Neutrophil (primary cell): Measurements from ENCODE around the gene PDE8A.

Experiments
- H3K27ac ChIP-seq: fragments of 200-600 bp; sonication (generic); 2 replicates; pipeline ENCODE4 v1.5.1; 2016; ENCODE audit warnings: mild to moderate bottlenecking, moderate library complexity
- H3K27me3 ChIP-seq: fragments of 200-600 bp; sonication (generic); 2 replicates; pipeline ENCODE4 v1.6.0; 2016; ENCODE audit warnings: mild to moderate bottlenecking
- H3K36me3 ChIP-seq: fragments of 200-600 bp; sonication (generic); 2 replicates; pipeline ENCODE4 v1.5.1; 2017
- H3K4me1 ChIP-seq, 2 experiments: fragments of 200-600 bp in 1 of 2; sonication (generic) in 1 of 2; 1 replicate in 1 of 2; 2 replicates in 1 of 2; pipeline versions ENCODE4 v1.5.1 to v1.6.1; 2013 to 2016; ENCODE audit warnings: low read depth in 1 of 2, low read length in 1 of 2, mild to moderate bottlenecking in 1 of 2, moderate library complexity in 1 of 2; ENCODE audit not compliant: control insufficient read depth in 1 of 2, insufficient read depth in 1 of 2
- H3K4me3 ChIP-seq, 2 experiments: fragments of 200-600 bp in 1 of 2; sonication (generic) in 1 of 2; 1 replicate in 1 of 2; 2 replicates in 1 of 2; pipeline ENCODE4 v1.5.1; 2013 to 2016; ENCODE audit warnings: low read depth in 1 of 2, low read length in 1 of 2, mild to moderate bottlenecking in 1 of 2, moderate library complexity in 1 of 2
- H3K9me3 ChIP-seq: fragments of 200-600 bp; sonication (generic); 2 replicates; pipeline ENCODE4 v1.5.1; 2016
- TF ChIP-seq, protein P1 (sequence below): fragments of 200-600 bp; sonication (generic); IDR thresholded peaks from 2 replicates; pipeline ENCODE4 v1.5.1; 2016; ENCODE audit warnings: antibody characterized with exemption

PDE8A gene

DNA sequence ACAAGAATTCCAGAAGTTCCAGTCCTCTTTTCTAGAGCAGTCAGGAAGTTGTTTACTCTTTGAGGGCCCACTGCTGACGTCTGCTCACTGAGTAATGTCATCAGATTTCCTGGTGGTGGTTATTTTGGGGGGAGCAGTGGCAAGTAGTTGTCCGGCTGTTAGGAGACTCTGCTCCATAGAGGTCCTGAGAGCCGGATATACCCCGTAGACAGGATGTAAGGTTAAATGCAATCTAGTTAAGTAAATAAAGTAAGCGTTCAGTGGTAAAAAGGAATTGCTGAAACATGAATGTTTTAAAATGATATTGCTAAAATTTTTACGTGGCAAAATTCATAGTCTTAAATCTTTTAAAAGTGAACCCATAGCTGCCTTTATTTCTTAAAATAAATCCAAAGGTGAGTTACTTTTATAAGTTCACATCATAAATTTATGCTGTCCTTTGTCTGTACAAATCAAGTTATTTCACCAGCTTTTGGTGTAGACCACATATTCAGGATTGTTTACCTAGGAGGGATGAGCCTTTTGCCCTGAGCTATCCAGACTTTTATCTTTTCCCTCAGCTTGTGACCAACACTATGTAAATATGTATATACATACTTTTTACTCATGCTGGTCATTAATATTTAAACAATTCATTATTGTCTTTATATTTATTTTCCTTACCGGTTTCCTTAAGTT lies 65.8 kb downstream of the PDE8A start:
- H3K27me3 ChIP-seq = no peaks in the 10 kb centered on the region
- no peaks in the 10 kb centered on the region for H3K36me3 ChIP-seq
- TF ChIP-seq, protein P1, sequence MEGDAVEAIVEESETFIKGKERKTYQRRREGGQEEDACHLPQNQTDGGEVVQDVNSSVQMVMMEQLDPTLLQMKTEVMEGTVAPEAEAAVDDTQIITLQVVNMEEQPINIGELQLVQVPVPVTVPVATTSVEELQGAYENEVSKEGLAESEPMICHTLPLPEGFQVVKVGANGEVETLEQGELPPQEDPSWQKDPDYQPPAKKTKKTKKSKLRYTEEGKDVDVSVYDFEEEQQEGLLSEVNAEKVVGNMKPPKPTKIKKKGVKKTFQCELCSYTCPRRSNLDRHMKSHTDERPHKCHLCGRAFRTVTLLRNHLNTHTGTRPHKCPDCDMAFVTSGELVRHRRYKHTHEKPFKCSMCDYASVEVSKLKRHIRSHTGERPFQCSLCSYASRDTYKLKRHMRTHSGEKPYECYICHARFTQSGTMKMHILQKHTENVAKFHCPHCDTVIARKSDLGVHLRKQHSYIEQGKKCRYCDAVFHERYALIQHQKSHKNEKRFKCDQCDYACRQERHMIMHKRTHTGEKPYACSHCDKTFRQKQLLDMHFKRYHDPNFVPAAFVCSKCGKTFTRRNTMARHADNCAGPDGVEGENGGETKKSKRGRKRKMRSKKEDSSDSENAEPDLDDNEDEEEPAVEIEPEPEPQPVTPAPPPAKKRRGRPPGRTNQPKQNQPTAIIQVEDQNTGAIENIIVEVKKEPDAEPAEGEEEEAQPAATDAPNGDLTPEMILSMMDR = no peak
- H3K9me3 ChIP-seq = no peaks in the 10 kb centered on the region
- no peak overlapping the region for H3K27ac ChIP-seq
- H3K4me3 ChIP-seq = no peak overlapping the region
- H3K4me1 ChIP-seq = peaks cover 0 to 6% of the 10 kb centered on the region in 2 experiments

DNA sequence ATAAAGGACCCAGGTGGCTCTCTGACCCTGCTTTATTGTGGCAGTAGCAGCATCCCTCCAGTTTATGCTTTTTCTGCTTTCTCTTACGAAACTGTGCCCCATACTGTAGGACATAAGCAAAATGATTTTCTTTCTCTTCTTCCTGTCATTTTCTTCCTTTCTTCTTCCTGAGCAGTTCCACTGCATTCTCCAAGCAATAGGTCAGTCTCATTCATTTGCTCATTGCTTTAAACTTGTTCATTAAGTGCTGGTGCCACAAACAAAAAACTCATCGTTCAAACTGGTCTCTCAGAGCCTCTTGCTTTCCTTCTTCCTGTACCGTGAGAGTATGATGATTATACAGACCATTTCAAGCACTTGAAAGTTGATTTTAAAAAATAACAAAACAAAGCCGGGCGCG lies 66.8 kb downstream of the PDE8A start:
- Histone ChIP-seq H3K4me1 (peaks cover 0 to 6% of the 10 kb centered on the region in 2 experiments), H3K9me3 (no peaks in the 10 kb centered on the region), H3K27ac (no peak overlapping the region)

DNA sequence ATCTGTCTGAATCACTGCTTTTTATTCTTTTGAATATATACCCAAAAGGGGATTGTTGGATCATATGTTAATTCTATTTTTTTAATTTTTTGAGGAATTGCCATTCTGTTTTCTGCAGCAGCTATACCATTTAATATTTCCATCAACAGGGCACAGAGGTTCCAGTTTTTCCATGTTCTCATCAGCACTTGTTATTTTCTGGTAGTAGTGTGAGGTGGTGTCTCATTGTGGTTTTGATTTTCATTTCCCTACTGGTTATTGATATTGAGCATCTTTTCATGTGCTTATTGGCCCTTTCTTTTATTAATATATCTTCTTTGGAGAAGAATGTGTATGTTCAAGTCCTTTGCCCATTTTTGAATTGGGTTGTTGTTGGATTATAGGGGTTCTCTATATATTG lies 68.1 kb downstream of the PDE8A start:
- no peaks in the 10 kb centered on the region for H3K36me3 ChIP-seq
- peaks cover 0 to 6% of the 10 kb centered on the region in 2 experiments for H3K4me1 ChIP-seq
- H3K4me3 ChIP-seq = no peak overlapping the region
- H3K9me3 ChIP-seq = no peaks in the 10 kb centered on the region
- no peaks in the 10 kb centered on the region for H3K27me3 ChIP-seq
- TF ChIP-seq, protein P1 = no peak
- no peak overlapping the region for H3K27ac ChIP-seq

More for the DNA sequence above, 66.8 kb downstream of the PDE8A start:
- Histone ChIP-seq H3K27me3 (no peaks in the 10 kb centered on the region), H3K4me3 (no peak overlapping the region), H3K36me3 (no peaks in the 10 kb centered on the region)
- TF ChIP-seq, protein P1 = no peak

DNA sequence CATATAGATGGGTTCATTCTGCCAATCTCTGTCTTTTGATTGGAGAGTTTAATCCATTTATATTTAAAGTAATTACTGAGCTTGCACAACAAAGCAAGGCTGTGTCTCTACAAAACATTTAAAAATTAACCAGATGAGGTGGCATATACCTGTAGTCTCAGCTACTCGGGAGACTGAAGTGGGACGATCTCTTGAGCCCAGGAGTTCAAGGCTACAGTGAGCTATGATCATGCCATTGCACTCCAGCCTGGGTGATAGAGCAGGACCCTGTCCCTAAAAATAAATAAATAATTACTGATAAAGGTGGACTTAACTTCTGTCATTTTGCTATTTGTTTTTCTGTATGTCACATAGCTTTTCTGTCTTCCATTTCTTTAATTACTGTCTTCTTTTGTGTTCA lies 78.1 kb downstream of the PDE8A start:
- Histone ChIP-seq H3K27ac (no peak overlapping the region), H3K9me3 (no peaks in the 10 kb centered on the region), H3K36me3 (no peaks in the 10 kb centered on the region), H3K27me3 (no peaks in the 10 kb centered on the region), H3K4me1 (peaks cover 8 to 15% of the 10 kb centered on the region in 2 experiments), H3K4me3 (no peak overlapping the region)
- TF ChIP-seq, protein P1 = no peak

DNA sequence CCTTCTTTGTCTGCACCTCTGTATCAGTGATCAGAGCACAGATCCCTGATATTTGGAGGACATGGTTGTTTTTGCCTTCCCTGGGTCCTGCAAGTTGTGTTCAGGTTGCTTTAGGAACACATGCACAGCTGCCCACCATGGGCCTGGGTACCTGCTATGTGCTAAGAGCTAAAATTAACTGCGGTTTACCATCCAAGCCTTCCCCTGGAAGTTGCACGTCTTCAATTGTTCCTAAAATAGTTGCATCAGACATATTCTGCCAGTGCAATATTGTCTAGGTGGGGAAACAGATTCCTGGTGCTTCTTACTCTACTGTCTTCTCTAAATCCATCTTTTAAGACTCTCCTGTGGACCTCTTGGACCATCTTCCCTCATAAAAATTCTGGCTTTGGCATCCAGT lies 80.9 kb downstream of the PDE8A start:
- TF ChIP-seq, protein P1 = no peak

More for the DNA sequence above, 80.9 kb downstream of the PDE8A start:
- H3K4me3 ChIP-seq = no peak overlapping the region
- H3K27ac ChIP-seq = no peak overlapping the region
- H3K36me3 ChIP-seq = no peaks in the 10 kb centered on the region
- peaks cover 8 to 15% of the 10 kb centered on the region in 2 experiments for H3K4me1 ChIP-seq
- no peaks in the 10 kb centered on the region for H3K27me3 ChIP-seq
- H3K9me3 ChIP-seq = no peaks in the 10 kb centered on the region
